Skin epidermis (tissue), 12 donors: Measurements from ENCODE around the gene CHCHD10.

Source experiments
- H3K27ac ChIP-seq, 21 experiments: fragments of 200-600 bp; sonication (generic) in 11 of 21; one replicate each; pipeline ENCODE4 v1.5.0; 2020; ENCODE audit warnings: mild to moderate bottlenecking in 3 of 21, inconsistent platforms in 2 of 21, moderate library complexity in 2 of 21
- H3K4me3 ChIP-seq, 7 experiments: fragments of 200-600 bp; sonication (generic) in 2 of 7; one replicate each; pipeline ENCODE4 v1.5.0; 2020; ENCODE audit warnings: inconsistent platforms in 2 of 7, mild to moderate bottlenecking in 2 of 7, moderate library complexity in 1 of 7

The CHCHD10 gene

DNA sequence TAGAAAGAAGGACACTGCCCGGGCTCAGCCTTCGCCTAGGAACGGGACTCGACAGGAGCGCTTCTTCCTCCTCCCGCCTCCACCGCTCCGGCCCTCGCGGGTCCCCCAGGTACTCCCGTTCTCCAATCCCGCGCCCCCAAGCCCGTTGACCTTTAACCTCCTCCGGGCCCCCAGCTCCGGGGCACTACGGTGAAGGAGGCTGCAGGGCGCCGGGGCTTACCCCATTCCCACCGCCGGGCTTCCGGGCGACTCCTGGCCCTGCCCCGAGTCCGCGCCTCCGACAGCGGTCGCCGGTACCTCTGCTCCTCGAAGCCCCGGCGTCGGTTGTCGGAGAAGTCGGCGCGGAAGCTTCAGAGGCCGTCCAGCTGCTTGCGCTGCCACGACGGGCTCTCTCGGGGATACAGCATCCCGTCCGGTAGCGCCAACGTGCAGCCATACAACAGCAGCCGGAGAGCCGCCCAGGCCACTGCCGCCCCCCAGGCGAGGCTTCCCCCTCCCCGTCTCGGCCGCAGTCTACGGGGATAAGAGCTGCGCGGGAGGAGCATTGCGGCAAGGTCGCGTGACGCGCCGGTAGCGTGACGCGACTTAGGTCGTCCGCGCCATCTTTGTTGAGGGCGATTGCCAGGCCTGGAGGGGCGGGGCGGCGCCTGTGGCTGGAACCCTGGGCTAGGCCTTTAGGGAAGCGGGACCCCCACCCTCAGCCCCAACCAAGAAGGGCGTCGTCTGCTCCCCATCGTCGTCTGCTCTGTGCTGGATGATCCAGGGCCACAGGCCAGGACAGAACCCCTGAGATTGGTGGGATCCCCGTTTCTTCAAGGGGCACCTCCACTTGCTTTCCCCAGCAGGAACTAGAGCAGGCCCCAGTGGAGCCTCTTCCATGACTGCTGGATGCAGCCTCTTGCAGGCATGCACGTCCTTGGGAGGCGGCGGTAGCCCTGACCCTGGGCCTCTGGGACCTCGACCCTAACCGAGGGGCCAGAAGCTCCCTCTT, 50.7 kb downstream of the CHCHD10 start:
- Histone ChIP-seq H3K27ac (peak overlapping the region; percentile 24 to 91 (median 83)), H3K4me3 (peak overlapping the region; percentile 55 to 90 (median 79))
